GM18526 (cell line): ENCODE results near the gene SORCS1.

Experiments
- POLR2A ChIP-seq: IDR thresholded peaks from 3 replicates; pipeline ENCODE4 v1.6.1; 2011; ENCODE audit not compliant: insufficient read length; ENCODE audit errors: extremely low read depth

The SORCS1 gene

DNA sequence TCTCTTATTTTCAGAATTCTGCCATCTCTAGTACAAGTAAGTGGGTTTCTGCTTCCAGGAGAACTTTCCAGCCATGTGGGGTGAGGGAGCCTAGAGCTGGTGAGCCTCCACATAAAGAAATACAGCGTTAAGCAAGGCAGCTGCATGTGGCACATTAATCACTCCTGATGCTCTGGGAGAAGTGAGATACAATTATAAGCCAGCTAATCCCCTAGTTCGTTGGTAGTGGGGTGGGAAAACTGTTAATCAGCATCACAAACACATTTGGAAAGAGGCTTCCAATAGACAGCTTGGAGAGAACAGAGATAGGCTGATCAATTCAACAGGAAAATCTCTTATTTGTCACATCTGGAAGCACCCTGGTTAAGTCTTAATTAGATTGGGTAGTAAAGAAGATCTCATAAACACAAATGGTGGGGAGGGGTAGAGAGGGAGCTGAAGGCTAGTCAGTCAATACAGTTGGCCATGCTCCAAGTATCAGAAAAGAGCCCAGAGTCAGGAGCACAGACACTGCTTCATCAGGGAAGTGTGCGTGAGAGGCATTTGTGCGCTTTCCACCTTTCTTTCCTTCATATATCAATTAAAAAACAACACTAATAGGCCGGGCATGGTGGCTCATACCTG is 130.6 kb downstream of the SORCS1 start:
- no peak for TF ChIP-seq POLR2A

DNA sequence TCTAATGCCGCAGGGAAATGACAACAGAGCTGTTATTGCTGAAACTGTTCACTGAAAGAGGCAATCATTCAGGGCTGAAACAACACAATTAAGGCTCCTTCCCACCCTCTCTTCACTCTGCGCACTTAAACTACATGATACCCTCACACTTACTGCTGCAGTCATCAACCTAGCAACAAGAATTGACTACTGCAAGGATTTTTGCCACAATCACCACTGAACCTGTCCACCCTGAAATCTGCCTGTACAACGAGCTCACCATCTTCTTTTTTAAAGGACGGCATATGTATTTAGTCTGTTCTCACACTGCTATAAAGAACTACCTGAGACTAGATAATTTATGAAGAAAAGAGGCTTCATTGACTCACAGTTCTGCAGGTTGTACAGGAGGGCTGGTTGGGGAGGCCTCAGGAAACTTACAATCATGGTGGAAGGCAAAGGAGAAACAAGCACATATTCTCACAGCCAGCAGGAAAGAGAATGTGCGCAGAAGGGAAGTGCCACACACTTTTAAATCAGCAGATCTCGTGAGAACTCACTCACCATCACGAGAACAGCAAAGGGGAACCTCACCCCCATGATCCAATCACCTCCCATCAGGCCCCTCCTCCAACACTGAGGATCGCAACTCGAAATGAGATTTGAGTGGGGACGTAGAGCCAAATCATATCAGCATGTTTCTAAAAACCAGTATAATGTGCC is 131.7 kb downstream of the SORCS1 start:
- no peak for TF ChIP-seq POLR2A

DNA sequence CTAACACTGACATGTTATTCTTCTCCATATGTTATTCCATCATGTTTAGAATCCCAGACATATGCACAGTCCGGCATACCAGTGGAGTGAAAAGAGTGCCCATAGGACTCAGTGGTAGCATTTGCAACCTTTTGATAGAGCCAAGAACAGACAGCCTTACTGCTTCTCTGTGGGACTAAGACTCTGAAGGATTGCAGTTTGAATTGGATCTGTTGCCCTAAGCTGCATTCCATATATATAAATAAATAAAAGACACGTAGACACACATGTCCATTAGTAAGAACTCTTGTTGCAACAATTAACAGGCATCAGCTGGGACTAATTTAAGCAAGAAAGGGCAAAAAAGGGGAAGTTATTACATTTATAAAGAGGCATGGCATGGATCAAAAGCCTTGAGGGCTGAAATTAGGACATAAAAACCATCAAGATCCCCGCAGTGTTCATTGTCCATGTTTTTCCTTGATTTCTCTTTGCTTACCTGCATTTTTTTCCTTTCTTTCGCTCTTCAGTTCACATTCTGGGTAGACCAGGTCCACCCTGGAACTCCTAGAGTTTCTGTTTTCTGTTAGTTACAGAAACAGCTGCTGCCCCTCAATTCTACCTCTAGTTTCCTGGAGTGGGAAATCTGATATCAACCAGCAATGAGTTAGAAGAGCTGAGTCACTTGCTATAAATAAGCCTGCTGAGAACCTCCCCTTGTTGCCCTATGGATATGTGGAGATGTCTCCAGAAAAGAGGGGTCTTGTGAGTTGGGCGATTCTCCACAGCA is 132.4 kb downstream of the SORCS1 start:
- no peak for TF ChIP-seq POLR2A

DNA sequence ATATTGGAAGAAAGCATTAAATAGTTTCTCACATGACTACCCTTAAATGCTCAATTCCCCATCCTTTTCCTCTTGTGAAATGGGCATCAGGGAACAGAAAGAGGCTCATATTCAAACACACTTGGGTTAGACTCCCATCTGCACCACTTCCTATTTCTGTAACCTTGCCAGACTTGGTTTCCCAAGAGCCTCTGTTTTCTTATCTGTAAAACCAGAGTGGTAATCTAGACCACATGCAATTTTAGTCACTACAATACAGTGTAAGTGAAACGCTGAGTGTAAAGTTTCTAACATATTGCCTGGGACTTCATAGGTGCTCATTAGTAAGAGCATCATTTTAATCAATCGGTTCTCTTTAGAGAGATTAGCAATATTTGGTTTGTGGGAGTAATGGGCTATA is 136.3 kb downstream of the SORCS1 start:
- TF ChIP-seq POLR2A: no peak

DNA sequence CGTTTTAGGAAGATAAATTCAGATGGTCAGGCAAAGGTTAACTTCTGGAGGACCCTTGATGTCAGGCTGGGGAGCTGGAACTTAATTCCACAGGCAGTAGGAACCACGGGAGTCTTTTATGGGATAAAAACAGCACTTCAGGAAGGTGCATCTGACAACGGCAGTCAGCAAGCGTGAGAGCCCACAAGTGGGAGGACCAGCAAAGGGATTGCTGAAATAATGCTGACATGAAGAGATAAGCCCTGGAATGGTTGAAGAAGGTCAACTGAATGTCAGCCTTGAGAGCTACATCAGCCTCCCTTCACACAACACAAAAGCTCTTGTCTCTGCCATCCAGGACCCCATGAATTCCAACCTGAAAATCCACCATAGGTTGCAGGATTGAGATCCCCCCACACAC is 138.8 kb downstream of the SORCS1 start:
- no peak for TF ChIP-seq POLR2A

DNA sequence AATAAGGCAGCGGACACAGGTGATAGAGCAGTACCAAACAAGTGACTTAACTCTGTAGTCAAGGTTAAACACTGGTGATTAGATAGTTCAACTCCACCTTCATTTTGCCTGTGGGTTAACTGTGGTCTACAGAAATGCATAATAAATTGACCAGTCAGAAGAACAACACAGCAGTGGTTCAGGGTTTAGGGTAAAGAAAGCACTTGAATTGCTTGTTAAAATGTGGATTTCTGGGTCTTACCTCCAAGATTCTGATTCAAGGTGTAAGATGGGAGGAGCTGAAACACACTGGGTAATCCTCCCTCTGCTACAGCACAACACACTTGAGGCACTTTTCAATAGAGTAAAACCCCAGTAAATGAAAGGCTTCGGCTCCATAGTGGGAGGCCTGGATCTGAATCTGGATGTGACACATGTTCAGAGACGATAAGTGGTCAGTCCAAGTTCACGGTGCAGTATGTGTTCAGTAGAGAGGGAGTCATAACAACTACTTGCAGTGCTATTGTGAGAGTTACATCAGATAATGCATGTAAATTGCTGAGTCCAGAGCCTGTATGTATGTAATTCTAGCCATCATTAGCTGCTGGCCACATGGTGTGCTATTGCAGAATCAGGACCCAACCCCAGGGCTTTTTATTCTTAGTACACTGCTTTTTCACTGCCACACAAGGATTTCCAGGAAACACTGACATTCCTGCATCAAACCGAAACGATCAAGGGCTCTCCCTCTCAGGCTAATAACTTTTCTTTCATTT is 141.7 kb downstream of the SORCS1 start:
- TF ChIP-seq POLR2A: no peak

DNA sequence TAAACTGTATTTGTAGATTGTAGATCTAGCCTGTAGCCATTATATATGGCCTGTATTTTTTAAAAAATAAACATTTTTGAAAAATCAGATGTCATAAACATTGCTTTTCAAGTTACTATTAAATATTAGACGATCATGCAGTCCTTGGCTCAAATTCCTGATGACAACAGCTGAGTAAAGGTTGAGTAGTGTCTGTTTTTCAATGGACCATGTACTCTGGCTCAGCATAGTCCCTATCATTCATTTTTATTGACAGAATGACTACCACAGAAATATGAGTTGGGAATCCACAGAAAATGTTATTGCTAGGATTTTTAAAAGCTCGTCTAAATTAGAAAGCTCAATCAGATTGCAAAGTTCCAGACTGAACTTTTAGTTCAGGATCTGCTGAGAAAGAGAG is 145.4 kb downstream of the SORCS1 start:
- no peak for TF ChIP-seq POLR2A

DNA sequence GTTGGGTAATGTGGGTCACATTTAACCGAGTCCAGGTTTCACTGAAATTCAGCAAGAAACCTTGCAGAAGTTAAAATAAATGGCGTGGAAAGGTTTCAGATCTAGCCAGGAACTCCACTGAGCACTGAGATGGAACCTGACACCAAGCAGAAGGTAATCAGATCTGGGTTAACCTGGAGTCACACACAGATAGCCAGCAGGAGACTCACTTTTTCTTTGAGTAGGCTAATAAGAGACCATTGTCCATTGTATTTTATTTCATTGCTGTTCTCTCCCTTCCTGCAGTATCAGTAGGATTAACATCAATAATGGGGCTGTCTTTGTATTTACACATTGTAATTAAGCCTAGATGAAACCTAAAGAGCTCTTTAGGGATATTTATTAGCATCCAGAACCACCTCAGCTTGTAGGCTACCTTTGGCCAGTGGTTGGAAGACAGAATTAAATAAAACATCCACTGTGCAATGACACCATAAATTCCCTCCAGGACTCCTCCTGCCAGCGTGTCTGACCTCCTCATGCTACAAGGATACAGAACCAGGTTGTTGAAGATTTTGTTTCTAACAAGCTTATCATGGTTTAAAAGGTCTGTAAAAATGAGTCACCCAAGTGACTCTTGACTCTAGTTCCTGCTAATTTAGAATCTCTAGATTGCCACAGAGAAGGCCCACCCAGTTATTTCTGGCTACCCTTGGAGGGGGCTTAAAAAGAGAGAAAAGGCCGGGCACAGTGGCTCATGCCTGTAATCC is 151.1 kb downstream of the SORCS1 start:
- no peak for TF ChIP-seq POLR2A

DNA sequence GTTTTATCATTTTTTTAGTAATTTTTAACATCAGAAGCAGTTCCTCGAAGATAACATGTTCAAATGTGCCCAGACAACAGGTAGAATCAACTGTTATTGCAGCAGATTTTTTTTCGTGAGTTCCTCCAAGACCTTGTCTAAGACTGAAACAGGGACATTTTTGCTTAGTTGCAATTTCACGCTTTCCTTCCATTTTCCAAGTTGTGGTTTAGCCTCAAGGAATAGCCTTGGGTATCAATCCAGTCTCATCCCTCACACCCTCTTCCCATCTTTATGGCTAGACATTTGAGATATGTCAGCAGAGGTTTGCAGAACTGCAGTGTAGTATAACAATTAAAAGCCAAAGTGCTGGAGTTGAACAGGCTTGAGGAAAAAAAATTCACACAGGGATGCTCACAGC is 152.5 kb downstream of the SORCS1 start:
- no peak for TF ChIP-seq POLR2A

DNA sequence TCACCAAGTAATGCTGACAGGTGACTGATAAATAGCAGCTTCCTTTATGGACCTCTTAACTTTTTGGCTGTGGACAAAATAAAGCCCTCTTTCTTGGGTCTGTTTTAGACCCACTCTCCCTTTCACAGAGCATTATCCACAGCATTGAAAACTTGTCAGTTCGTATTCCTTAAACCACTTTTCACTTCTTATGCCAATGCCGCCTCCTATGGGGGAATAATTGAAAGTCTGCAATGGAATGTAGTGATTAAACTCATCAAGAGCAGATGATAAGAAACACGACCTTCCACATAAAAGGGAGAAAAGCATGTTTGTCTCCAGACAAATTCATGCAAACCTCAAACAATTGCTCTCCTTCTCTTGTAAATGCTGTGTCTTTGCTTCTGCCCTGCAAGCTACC is 153.4 kb downstream of the SORCS1 start:
- no peak for TF ChIP-seq POLR2A

DNA sequence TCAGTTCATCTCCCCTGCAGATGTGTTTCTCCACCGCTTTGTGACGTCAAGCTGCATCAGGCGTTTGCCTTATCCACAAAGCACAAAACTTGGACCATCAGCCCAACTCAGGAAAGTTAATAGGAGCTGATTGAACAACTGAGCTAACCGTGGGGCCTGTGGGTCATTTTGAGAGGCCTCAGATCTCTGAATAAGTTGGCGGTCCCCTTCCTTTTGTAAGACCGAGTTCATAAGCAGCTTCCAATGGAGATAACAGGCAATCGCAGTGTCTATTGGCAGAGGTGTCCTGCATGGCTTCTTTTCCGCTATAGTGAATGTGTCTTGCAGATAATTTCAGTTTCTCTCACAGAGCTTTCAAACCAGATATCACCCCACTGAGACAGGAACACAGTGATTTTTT is 154.0 kb downstream of the SORCS1 start:
- TF ChIP-seq POLR2A: no peak

DNA sequence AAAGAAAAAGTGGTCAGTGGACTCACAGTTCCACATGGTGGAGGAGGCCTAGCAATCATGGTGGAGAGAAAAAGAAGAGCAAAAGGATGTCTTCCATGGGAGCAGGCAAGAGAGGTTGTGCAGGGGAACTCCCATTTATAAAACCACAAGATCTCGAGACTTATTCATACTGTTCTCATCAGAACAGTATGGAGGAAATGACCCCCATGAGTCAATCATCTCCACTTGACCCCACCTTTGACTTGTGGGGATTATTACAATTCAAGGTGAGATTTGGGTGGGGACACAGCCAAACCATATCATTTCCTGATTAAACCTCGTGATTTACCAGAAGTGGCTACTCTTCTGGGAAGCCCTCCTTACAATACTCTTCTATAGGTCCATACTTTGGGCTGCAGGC is 160.1 kb downstream of the SORCS1 start:
- TF ChIP-seq POLR2A: no peak

DNA sequence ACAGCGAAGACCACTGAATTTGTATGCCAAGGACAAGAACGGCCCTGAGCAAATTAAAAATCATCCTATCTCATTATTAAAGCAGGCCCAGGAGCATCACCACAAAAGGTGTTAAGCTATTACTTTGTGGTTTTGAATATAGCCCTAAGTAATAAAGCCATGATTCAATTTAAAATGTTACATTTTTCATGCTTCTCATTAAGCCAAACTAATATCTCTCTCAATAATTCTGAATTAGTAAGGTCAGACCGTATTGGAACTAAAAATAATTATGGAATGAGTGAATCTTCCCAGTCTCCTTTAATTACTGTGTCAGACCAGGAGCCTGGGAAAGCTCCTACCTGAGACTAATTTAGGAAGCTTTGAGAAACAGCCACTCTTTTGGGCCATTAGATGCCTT is 162.4 kb downstream of the SORCS1 start:
- no peak for TF ChIP-seq POLR2A

DNA sequence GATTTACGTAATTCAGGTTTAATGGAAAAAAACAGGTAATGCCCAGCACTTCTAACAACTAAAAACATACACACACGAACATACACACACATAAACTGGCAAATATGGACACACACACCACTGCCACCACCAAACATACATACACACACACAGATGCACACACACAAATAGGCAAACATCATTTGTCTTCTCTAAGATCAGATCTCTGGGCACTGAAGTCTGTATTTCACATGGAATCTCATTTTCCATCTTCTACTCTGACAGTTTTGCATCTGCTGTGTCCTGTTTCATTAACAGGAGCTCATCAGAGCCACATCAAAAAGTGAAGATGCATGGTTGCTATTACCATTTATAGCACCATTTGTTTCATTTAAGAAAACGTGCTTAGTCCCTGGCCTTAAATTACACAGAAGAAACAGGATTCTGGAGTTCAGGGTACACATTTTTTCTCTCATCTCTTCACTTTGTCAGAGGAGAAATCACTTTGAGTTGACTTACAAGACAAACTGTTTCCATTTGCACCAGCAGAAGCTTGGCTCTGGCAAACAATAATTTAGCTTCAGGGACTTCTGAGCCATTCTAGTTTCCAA is 165.3 kb downstream of the SORCS1 start:
- TF ChIP-seq POLR2A: no peak
